GM23248 (cell line): Measurements from ENCODE around the gene KCNQ1OT1.

Experiments
- EZH2 ChIP-seq: fragments of 200-600 bp; sonication (generic); IDR thresholded peaks from 2 replicates; pipeline ENCODE4 v1.6.1; 2018; ENCODE audit warnings: antibody characterized with exemption, mild to moderate bottlenecking; ENCODE audit not compliant: insufficient read depth, poor library complexity, severe bottlenecking
- EZH2phosphoT487 ChIP-seq: fragments of 200-600 bp; sonication (generic); IDR thresholded peaks from 2 replicates; pipeline ENCODE4 v1.6.1; 2018; ENCODE audit warnings: antibody characterized with exemption, moderate library complexity, mild to moderate bottlenecking, low read depth; ENCODE audit not compliant: insufficient read depth

GRCh38 chr11:2649848-2650247 is 49.9 kb downstream of the KCNQ1OT1 start:
- TF ChIP-seq EZH2phosphoT487 (no peak), EZH2 (no peak)
